A673 (cell line): ENCODE measurements around the gene SLC22A23.

Source experiments
- CTCF ChIP-seq: fragments of 300-800, 200-600 bp; sonication (generic); conservative IDR thresholded peaks from 2 replicates; pipeline ENCODE4 v1.5.1; 2017; ENCODE audit warnings: low read depth, mild to moderate bottlenecking, antibody characterized with exemption, low read length, moderate library complexity, mixed read lengths
- EZH2 ChIP-seq: fragments of 200-600 bp; sonication (generic); IDR thresholded peaks from 2 replicates; pipeline ENCODE4 v1.6.1; 2017; ENCODE audit warnings: borderline replicate concordance, low read depth, mild to moderate bottlenecking, mixed read lengths, antibody characterized with exemption, low read length; ENCODE audit not compliant: poor library complexity, severe bottlenecking

GRCh38 chr6:3458706-3459421, 2.0 kb upstream of the SLC22A23 start:
- no peak for TF ChIP-seq EZH2
- no peak for TF ChIP-seq CTCF
